HCT116 (cell line): ENCODE results near the gene FLOT1. TPM values are rescaled to one million over a fixed set of nuclear protein-coding genes. Genes with fewer than 3 reads are reported as not detected.

Source experiments
- ATAC-seq: fragments of 200-7000 bp; cut with Tn5 transposase; 2 replicates; pipeline ENCODE4 v1.9.1; 2020; ENCODE audit warnings: mild to moderate bottlenecking, moderate library complexity
- BruUV-seq: library from RNA; stranded (reverse); fragments of 400-500 nt; replicated peaks from 2 replicates; lab custom pipeline; 2021; lab: Mats Ljungman, UMichigan
- CTCF ChIA-PET: fragments of 300-600 bp; sonication (Branson Sonifier 250); formaldehyde crosslinking; loops from one replicate; lab custom pipeline; 2021; ENCODE audit warnings: antibody characterized with exemption; lab: Charles Lee
- POLR2A ChIA-PET: fragments of 300-600, 350-600 bp; sonication (Branson Sonifier 250); formaldehyde crosslinking; loops from one replicate; lab custom pipeline; 2021; ENCODE audit warnings: antibody characterized with exemption; lab: Charles Lee
- RAD21 ChIA-PET, 2 experiments: fragments of 300-600 bp; sonication (Branson Sonifier 250); formaldehyde crosslinking; loops; one replicate each; lab custom pipeline; 2023; ENCODE audit warnings: low total read pairs in 2 of 2; ENCODE audit not compliant: uncharacterized antibody in 2 of 2, unreplicated experiment in 2 of 2, low non-redundant PET in 1 of 2; lab: Charles Lee
- DNase-seq: peaks from one replicate; pipeline ENCODE4 v3.0.0-alpha.2; 2010; ENCODE audit warnings: low read depth, low spot score
- H2AFZ ChIP-seq: fragments of 200-600 bp; shearing (Covaris generic), sonication (generic); 2 replicates; pipeline ENCODE4 v1.6.1; 2017; ENCODE audit warnings: low read depth, mixed run types, mixed read lengths, antibody characterized with exemption, low read length; ENCODE audit not compliant: poor library complexity, severe bottlenecking
- H3K27ac ChIP-seq: 2 replicates; pipeline ENCODE4 v1.5.1; 2012; ENCODE audit warnings: low read depth, low read length
- H3K27me3 ChIP-seq: fragments of 200-600 bp; sonication (generic); 2 replicates; pipeline ENCODE4 v1.6.1; 2016; ENCODE audit warnings: mixed run types, low read length, mixed read lengths; ENCODE audit not compliant: insufficient read depth
- H3K36me3 ChIP-seq, 2 experiments: fragments of 200-500 bp in 1 of 2; fragments of 200-600 bp in 1 of 2; sonication (Bioruptor generic) in 1 of 2; sonication (generic) in 1 of 2; 2 replicates each; pipeline versions ENCODE4 v1.5.1 to v1.6.1; 2014 to 2016; ENCODE audit warnings: low read length in 2 of 2, inconsistent platforms in 1 of 2, mixed read lengths in 1 of 2, mixed run types in 1 of 2; ENCODE audit not compliant: insufficient read depth in 2 of 2, control insufficient read depth in 1 of 2
- H3K4me1 ChIP-seq, 2 experiments: fragments of 200-600 bp in 1 of 2; sonication (generic) in 1 of 2; 2 replicates each; pipeline versions ENCODE4 v1.5.1 to v1.6.1; 2012 to 2017; ENCODE audit warnings: low read length in 2 of 2, inconsistent platforms in 1 of 2, mild to moderate bottlenecking in 1 of 2, mixed read lengths in 1 of 2, mixed run types in 1 of 2, moderate library complexity in 1 of 2; ENCODE audit not compliant: insufficient read depth in 2 of 2, control insufficient read depth in 1 of 2
- H3K4me2 ChIP-seq: fragments of 200-600 bp; sonication (generic); 2 replicates; pipeline ENCODE4 v1.6.1; 2017; ENCODE audit warnings: mixed run types, low read length, mixed read lengths
- H3K4me3 ChIP-seq, 2 experiments: fragments of 200-600 bp in 1 of 2; sonication (generic) in 1 of 2; replicated peaks in 1 of 2; 2 replicates each; pipeline ENCODE4 v1.5.1; 2011 to 2016; ENCODE audit warnings: low read length in 2 of 2, control low read depth in 1 of 2, low read depth in 1 of 2, mild to moderate bottlenecking in 1 of 2, mixed read lengths in 1 of 2, mixed run types in 1 of 2
- H3K79me2 ChIP-seq: fragments of 200-600 bp; sonication (generic); 2 replicates; pipeline ENCODE4 v1.6.1; 2017; ENCODE audit warnings: mild to moderate bottlenecking, mixed run types, low read length, moderate library complexity, mixed read lengths; ENCODE audit not compliant: insufficient read depth
- H3K9ac ChIP-seq: fragments of 200-600 bp; sonication (generic); 2 replicates; pipeline ENCODE4 v1.6.1; 2016; ENCODE audit warnings: low read length, mixed read lengths
- H3K9me2 ChIP-seq: fragments of 200-600 bp; sonication (generic), shearing (Covaris generic); 2 replicates; pipeline ENCODE4 v1.6.1; 2017; ENCODE audit warnings: mixed run types, mild to moderate bottlenecking, moderate library complexity; ENCODE audit not compliant: insufficient read depth
- H3K9me3 ChIP-seq, 2 experiments: fragments of 200-500 bp in 1 of 2; fragments of 200-600 bp in 1 of 2; sonication (Bioruptor generic) in 1 of 2; sonication (generic) in 1 of 2; 2 replicates each; pipeline ENCODE4 v1.6.1; 2014 to 2017; ENCODE audit warnings: low read length in 2 of 2, mixed read lengths in 2 of 2, inconsistent platforms in 1 of 2, low read depth in 1 of 2, mild to moderate bottlenecking in 1 of 2, mixed run types in 1 of 2, moderate library complexity in 1 of 2; ENCODE audit not compliant: control insufficient read depth in 1 of 2, insufficient read depth in 1 of 2
- H4K20me1 ChIP-seq: fragments of 200-600 bp; sonication (generic), shearing (Covaris generic); 2 replicates; pipeline ENCODE4 v1.6.1; 2017; ENCODE audit warnings: mixed run types, mild to moderate bottlenecking, moderate library complexity; ENCODE audit not compliant: insufficient read depth
- CTCF ChIP-seq, 3 experiments: fragments of 200-600 bp in 1 of 3; sonication (generic) in 1 of 3; IDR thresholded peaks in 2 of 3; conservative IDR thresholded peaks in 1 of 3; 2 replicates each; pipeline ENCODE4 v1.5.1; 2012 to 2017; ENCODE audit warnings: low read depth in 2 of 3, low read length in 2 of 3, antibody characterized with exemption in 1 of 3, borderline replicate concordance in 1 of 3, control low read depth in 1 of 3, mild to moderate bottlenecking in 1 of 3, mixed read lengths in 1 of 3, mixed run types in 1 of 3, moderate library complexity in 1 of 3; ENCODE audit not compliant: insufficient read depth in 1 of 3
- EGR1 ChIP-seq: IDR thresholded peaks from 2 replicates; pipeline ENCODE4 v1.6.1; 2012; ENCODE audit warnings: low read depth
- EZH2 ChIP-seq: fragments of 200-600 bp; sonication (generic); IDR thresholded peaks from 2 replicates; pipeline ENCODE4 v1.6.1; 2017; ENCODE audit warnings: antibody characterized with exemption, mixed run types
- EZH2phosphoT487 ChIP-seq: fragments of 200-600 bp; IDR thresholded peaks from 2 replicates; pipeline ENCODE4 v1.6.1; 2018; ENCODE audit warnings: antibody characterized with exemption, borderline replicate concordance
- FOSL1 ChIP-seq: IDR thresholded peaks from 2 replicates; pipeline ENCODE4 v1.6.1; 2012; ENCODE audit warnings: low read depth
- JUND ChIP-seq: IDR thresholded peaks from 2 replicates; pipeline ENCODE4 v1.6.1; 2012
- MAX ChIP-seq: IDR thresholded peaks from 2 replicates; pipeline ENCODE4 v1.6.1; 2012
- POLR2A ChIP-seq: IDR thresholded peaks from 2 replicates; pipeline ENCODE4 v1.7.0; 2011; ENCODE audit warnings: borderline replicate concordance; ENCODE audit not compliant: insufficient read depth, insufficient read length; ENCODE audit errors: extremely low read depth
- POLR2AphosphoS5 ChIP-seq: IDR thresholded peaks from 2 replicates; pipeline ENCODE4 v1.6.1; 2011; ENCODE audit warnings: mild to moderate bottlenecking, low read depth, low read length, moderate library complexity
- RAD21 ChIP-seq: IDR thresholded peaks from 2 replicates; pipeline ENCODE4 v1.6.1; 2012; ENCODE audit warnings: low read depth, mild to moderate bottlenecking
- REST ChIP-seq: IDR thresholded peaks from 2 replicates; pipeline ENCODE4 v1.6.1; 2012; ENCODE audit warnings: low read depth
- SIN3A ChIP-seq: IDR thresholded peaks from 2 replicates; pipeline ENCODE4 v1.6.1; 2012; ENCODE audit warnings: low read depth
- SRF ChIP-seq: IDR thresholded peaks from 2 replicates; pipeline ENCODE4 v1.6.1; 2012; ENCODE audit warnings: low read depth
- TCF7L2 ChIP-seq: IDR thresholded peaks from 2 replicates; pipeline ENCODE4 v1.7.0; 2011; ENCODE audit warnings: borderline replicate concordance, inconsistent platforms; ENCODE audit not compliant: insufficient read depth, insufficient read length; ENCODE audit errors: extremely low read depth
- YY1 ChIP-seq: IDR thresholded peaks from 2 replicates; pipeline ENCODE4 v1.6.1; 2011; ENCODE audit warnings: low read length, low read depth, moderate library complexity, mild to moderate bottlenecking; ENCODE audit not compliant: insufficient replicate concordance; ENCODE audit errors: extremely low read depth
- ZBTB33 ChIP-seq: IDR thresholded peaks from 2 replicates; pipeline ENCODE4 v1.6.1; 2011; ENCODE audit warnings: mild to moderate bottlenecking, low read length, moderate library complexity; ENCODE audit not compliant: insufficient replicate concordance; ENCODE audit errors: extremely low read depth
- ZFX ChIP-seq: fragments of 450-650 bp; IDR thresholded peaks from 2 replicates; pipeline ENCODE4 v1.6.1; 2017
- ZNF274 ChIP-seq: fragments of 200-500 bp; sonication (Bioruptor generic); IDR thresholded peaks from 2 replicates; pipeline ENCODE4 v1.6.1; 2014; ENCODE audit warnings: mild to moderate bottlenecking, low read depth, low read length, inconsistent platforms
- intact Hi-C: fragments of 100-400 bp; cut with micrococcal nuclease; formaldehyde crosslinking; loops from 2 replicates; pipeline ENCODE4 v1.10.0; 2022
- total RNA-seq: library from RNA; stranded (reverse); gene quantifications from one replicate; pipeline ENCODE4 v1.2.1, GENCODE V29; 2021; ENCODE audit not compliant: unreplicated experiment

Gene FLOT1
- total RNA-seq, 1 experiment from 2014 or later: 117 TPM

- H3K4me1 ChIP-seq: peaks cover 43 to 80% of the 10 kb centered on the region in 2 experiments
- peak overlapping the region; percentile 93 for H3K27ac ChIP-seq
- peak overlapping the region; percentile 97 for H3K9ac ChIP-seq
- peak overlapping the region; percentile 79 to 85 for H3K4me3 ChIP-seq
- no peaks in the 10 kb centered on the region for H4K20me1 ChIP-seq
- no peak overlapping the region for H2AFZ ChIP-seq
- H3K4me2 ChIP-seq: peak overlapping the region; percentile 91
- no peaks in the 10 kb centered on the region for H3K9me3 ChIP-seq
- no peaks in the 10 kb centered on the region for H3K27me3 ChIP-seq
- TSS peak; percentile 89 for BruUV-seq
- intact Hi-C loops: loop anchor here (1.0 to 10.0 kb wide), 3 partner anchors 26 to 341 kb away; no protein-coding TSS in a partner anchor
- ChIA-PET POLR2A (interaction anchor here (0.7 to 16.4 kb wide), 12 partner anchors 9 to 344 kb away, joined by 3 to 680 read pairs (median 7); no protein-coding TSS in a partner anchor), RAD21 (no interaction called here), CTCF (no interaction called here)
- H3K79me2 ChIP-seq: peaks cover 15% of the 10 kb centered on the region
- no peak for TF ChIP-seq FOSL1
- TF ChIP-seq SIN3A: no peak
- TF ChIP-seq ZNF274: no peak
- TF ChIP-seq EGR1: no peak
- TF ChIP-seq YY1: peak; percentile 6
- TF ChIP-seq POLR2A: peak; percentile 96
- TF ChIP-seq EZH2: no peak
- no peak for TF ChIP-seq MAX
- TF ChIP-seq ZFX: no peak
- TF ChIP-seq RAD21: no peak
- TF ChIP-seq EZH2phosphoT487: no peak
- no peak for TF ChIP-seq CTCF (IDR thresholded peaks at IDR 0.05 in 2 of 3, conservative IDR thresholded peaks at IDR 0.05 in 1 of 3; ENCODE audit: borderline replicate concordance in 1 of 3, insufficient read depth in 1 of 3, low read depth in 2 of 3, low read length in 2 of 3)
- no peak for TF ChIP-seq REST
- TF ChIP-seq POLR2AphosphoS5: peak; percentile 76
- no peak for TF ChIP-seq TCF7L2
- TF ChIP-seq ZBTB33: peak; percentile 45
- no peak for TF ChIP-seq JUND
- TF ChIP-seq SRF: no peak
- ATAC-seq (no peak), DNase-seq (no peak)
- H3K36me3 ChIP-seq: peaks cover 4 to 8% of the 10 kb centered on the region in 2 experiments; a peak in 1 of 4 replicates
- no peaks in the 10 kb centered on the region for H3K9me2 ChIP-seq
These were observed 889 bp upstream of the FLOT1 start for GRCh38 chr6:30743099-30744053.
